Eye (tissue), 1 donor: ENCODE measurements around the gene VGF.
A peak's percentile ranks its signal among the peaks of the same experiment; 100 is the strongest.

Experiments used
- DNase-seq: peaks from one replicate; pipeline ENCODE4 v3.0.0-alpha.2; 2015

Gene VGF

GRCh38 chr7:101185258-101185839 is 20.0 kb upstream of the VGF start:
- DNase-seq = no peak

- DNase-seq = peak; percentile 45
Observed at GRCh38 chr7:101180130-101180755, 14.9 kb upstream of the VGF start, which contains the start of gene NAT16. Gene NAT16, minus strand, starts transcription at chr7:101180293. Its CDS starts 5,486 bp downstream, at chr7:101174807.

GRCh38 chr7:101179713-101180112 is 14.3 kb upstream of the VGF start:
- DNase-seq = no peak

GRCh38 chr7:101179117-101179516 is 13.7 kb upstream of the VGF start:
- DNase-seq = peak; percentile 74

GRCh38 chr7:101177644-101178043 is 12.3 kb upstream of the VGF start:
- no peak for DNase-seq

GRCh38 chr7:101175664-101176063 is 10.3 kb upstream of the VGF start:
- DNase-seq = no peak

GRCh38 chr7:101174322-101174854 is 9.0 kb upstream of the VGF start:
- DNase-seq = no peak

- DNase-seq = peak; percentile 48
Observed at GRCh38 chr7:101173752-101174244, 8.4 kb upstream of the VGF start.

- DNase-seq = peak; percentile 36
Observed at GRCh38 chr7:101172854-101173751, 7.7 kb upstream of the VGF start.

GRCh38 chr7:101172005-101172853 is 6.9 kb upstream of the VGF start:
- DNase-seq = peak; percentile 42

GRCh38 chr7:101171442-101171837 is 6.1 kb upstream of the VGF start:
- DNase-seq = peak; percentile 35

- peak; percentile 14 for DNase-seq
Observed at GRCh38 chr7:101170617-101171441, 5.5 kb upstream of the VGF start.

- DNase-seq = peak; percentile 88
Observed at GRCh38 chr7:101169838-101170551, 4.6 kb upstream of the VGF start.

GRCh38 chr7:101169110-101169837 is 3.9 kb upstream of the VGF start:
- DNase-seq = no peak

GRCh38 chr7:101168412-101169049 is 3.2 kb upstream of the VGF start:
- no peak for DNase-seq

GRCh38 chr7:101167645-101168411 is 2.5 kb upstream of the VGF start:
- DNase-seq = peak; percentile 12

- peak; percentile 78 for DNase-seq
Observed at GRCh38 chr7:101166909-101167644, 1.7 kb upstream of the VGF start.

- DNase-seq = no peak
Observed at GRCh38 chr7:101166648-101166908, 1.2 kb upstream of the VGF start.
